HL-60 (cell line): Measurements from ENCODE around the gene PSMB10.

ENCODE experiments used
- CTCF ChIP-seq: IDR thresholded peaks from one replicate; pipeline ENCODE4 v1.5.1; 2011; ENCODE audit warnings: low read length, control low read depth, inconsistent platforms; ENCODE audit not compliant: insufficient read depth
- POLR2AphosphoS5 ChIP-seq: IDR thresholded peaks from 2 replicates; pipeline ENCODE4 v1.6.1; 2012; ENCODE audit warnings: low read depth
- REST ChIP-seq: IDR thresholded peaks from 2 replicates; pipeline ENCODE4 v1.6.1; 2012; ENCODE audit warnings: low read depth; ENCODE audit not compliant: insufficient replicate concordance

GRCh38 chr16:67975321-67976105 lies 38.9 kb upstream of the PSMB10 start:
- no peak for TF ChIP-seq POLR2AphosphoS5
- TF ChIP-seq REST: no peak
- TF ChIP-seq CTCF: no peak
